ENCODE results near the gene FOXD4L1. TPM values are rescaled to one million over a fixed set of nuclear protein-coding genes. Genes with fewer than 3 reads are reported as not detected.
"Not testable (repeated sequence)": the region's sequence is repeated elsewhere in the genome, so short reads cannot be mapped to it uniquely, and the experiment has no call there.

The FOXD4L1 gene
- total RNA-seq, 1 donor from 2014 or later = not detected

- not testable (repeated sequence) for H3K9ac ChIP-seq (ENCODE audit: low read depth in 1 of 3, low read length in 3 of 3); H3K4me3 ChIP-seq (ENCODE audit: low read length in 3 of 3); H3K27ac ChIP-seq (ENCODE audit: low read depth, low read length); H3K27me3 ChIP-seq (ENCODE audit: control insufficient read depth in 3 of 3, insufficient read depth in 3 of 3, low read length in 3 of 3); H3K36me3 ChIP-seq (ENCODE audit: control insufficient read depth in 3 of 3, insufficient read depth in 3 of 3, low read length in 3 of 3); H3K4me1 ChIP-seq (ENCODE audit: control insufficient read depth in 3 of 3, insufficient read depth in 3 of 3, low read length in 3 of 3); H3K9me3 ChIP-seq (ENCODE audit: control insufficient read depth in 3 of 3, low read length in 3 of 3)
Observed at GRCh38 chr2:113521492-113521891, 23.0 kb downstream of the FOXD4L1 start.

- H3K4me3 ChIP-seq (ENCODE audit: low read length in 3 of 3); H3K27me3 ChIP-seq (ENCODE audit: control insufficient read depth in 3 of 3, insufficient read depth in 3 of 3, low read length in 3 of 3); H3K27ac ChIP-seq (ENCODE audit: low read depth, low read length); H3K9ac ChIP-seq (ENCODE audit: low read depth in 1 of 3, low read length in 3 of 3); H3K4me1 ChIP-seq (ENCODE audit: control insufficient read depth in 3 of 3, insufficient read depth in 3 of 3, low read length in 3 of 3); H3K36me3 ChIP-seq (ENCODE audit: control insufficient read depth in 3 of 3, insufficient read depth in 3 of 3, low read length in 3 of 3); H3K9me3 ChIP-seq (ENCODE audit: control insufficient read depth in 3 of 3, low read length in 3 of 3): not testable (repeated sequence)
Observed at GRCh38 chr2:113524986-113525385, 26.5 kb downstream of the FOXD4L1 start.

- not testable (repeated sequence) for H3K27me3 ChIP-seq (ENCODE audit: control insufficient read depth in 3 of 3, insufficient read depth in 3 of 3, low read length in 3 of 3); H3K4me3 ChIP-seq (ENCODE audit: low read length in 3 of 3); H3K36me3 ChIP-seq (ENCODE audit: control insufficient read depth in 3 of 3, insufficient read depth in 3 of 3, low read length in 3 of 3); H3K9ac ChIP-seq (ENCODE audit: low read depth in 1 of 3, low read length in 3 of 3); H3K27ac ChIP-seq (ENCODE audit: low read depth, low read length); H3K9me3 ChIP-seq (ENCODE audit: control insufficient read depth in 3 of 3, low read length in 3 of 3); H3K4me1 ChIP-seq (ENCODE audit: control insufficient read depth in 3 of 3, insufficient read depth in 3 of 3, low read length in 3 of 3)
Observed at GRCh38 chr2:113527350-113528045, 29.0 kb downstream of the FOXD4L1 start.

- not testable (repeated sequence) for H3K4me1 ChIP-seq (ENCODE audit: control insufficient read depth in 3 of 3, insufficient read depth in 3 of 3, low read length in 3 of 3); H3K4me3 ChIP-seq (ENCODE audit: low read length in 3 of 3); H3K9me3 ChIP-seq (ENCODE audit: control insufficient read depth in 3 of 3, low read length in 3 of 3); H3K9ac ChIP-seq (ENCODE audit: low read depth in 1 of 3, low read length in 3 of 3); H3K36me3 ChIP-seq (ENCODE audit: control insufficient read depth in 3 of 3, insufficient read depth in 3 of 3, low read length in 3 of 3); H3K27ac ChIP-seq (ENCODE audit: low read depth, low read length); H3K27me3 ChIP-seq (ENCODE audit: control insufficient read depth in 3 of 3, insufficient read depth in 3 of 3, low read length in 3 of 3)
Observed at GRCh38 chr2:113528126-113528525, 29.7 kb downstream of the FOXD4L1 start.

- H3K9ac ChIP-seq (ENCODE audit: low read depth in 1 of 3, low read length in 3 of 3); H3K4me1 ChIP-seq (ENCODE audit: control insufficient read depth in 3 of 3, insufficient read depth in 3 of 3, low read length in 3 of 3); H3K4me3 ChIP-seq (ENCODE audit: low read length in 3 of 3); H3K9me3 ChIP-seq (ENCODE audit: control insufficient read depth in 3 of 3, low read length in 3 of 3); H3K36me3 ChIP-seq (ENCODE audit: control insufficient read depth in 3 of 3, insufficient read depth in 3 of 3, low read length in 3 of 3); H3K27me3 ChIP-seq (ENCODE audit: control insufficient read depth in 3 of 3, insufficient read depth in 3 of 3, low read length in 3 of 3); H3K27ac ChIP-seq (ENCODE audit: low read depth, low read length): not testable (repeated sequence)
Observed at GRCh38 chr2:113528904-113529303, 30.4 kb downstream of the FOXD4L1 start.

- not testable (repeated sequence) for H3K27me3 ChIP-seq (ENCODE audit: control insufficient read depth in 3 of 3, insufficient read depth in 3 of 3, low read length in 3 of 3); H3K9me3 ChIP-seq (ENCODE audit: control insufficient read depth in 3 of 3, low read length in 3 of 3); H3K4me3 ChIP-seq (ENCODE audit: low read length in 3 of 3)
Observed at GRCh38 chr2:113532991-113533390, 34.5 kb downstream of the FOXD4L1 start.

GRCh38 chr2:113536573-113536972 is 38.1 kb downstream of the FOXD4L1 start:
- H3K4me1 ChIP-seq (ENCODE audit: control insufficient read depth in 3 of 3, insufficient read depth in 3 of 3, low read length in 3 of 3); H3K4me3 ChIP-seq (ENCODE audit: low read length in 3 of 3); H3K27me3 ChIP-seq (ENCODE audit: control insufficient read depth in 3 of 3, insufficient read depth in 3 of 3, low read length in 3 of 3); H3K36me3 ChIP-seq (ENCODE audit: control insufficient read depth in 3 of 3, insufficient read depth in 3 of 3, low read length in 3 of 3); H3K27ac ChIP-seq (ENCODE audit: low read depth, low read length); H3K9me3 ChIP-seq (ENCODE audit: control insufficient read depth in 3 of 3, low read length in 3 of 3); H3K9ac ChIP-seq (ENCODE audit: low read depth in 1 of 3, low read length in 3 of 3): not testable (repeated sequence)

More at GRCh38 chr2:113532991-113533390, 34.5 kb downstream of the FOXD4L1 start:
- H3K4me1 ChIP-seq (ENCODE audit: control insufficient read depth in 3 of 3, insufficient read depth in 3 of 3, low read length in 3 of 3); H3K9ac ChIP-seq (ENCODE audit: low read depth in 1 of 3, low read length in 3 of 3); H3K36me3 ChIP-seq (ENCODE audit: control insufficient read depth in 3 of 3, insufficient read depth in 3 of 3, low read length in 3 of 3); H3K27ac ChIP-seq (ENCODE audit: low read depth, low read length): not testable (repeated sequence)

GRCh38 chr2:113540834-113541203 is 42.4 kb downstream of the FOXD4L1 start:
- not testable (repeated sequence) for H3K9me3 ChIP-seq (ENCODE audit: control insufficient read depth in 3 of 3, low read length in 3 of 3); H3K27me3 ChIP-seq (ENCODE audit: control insufficient read depth in 3 of 3, insufficient read depth in 3 of 3, low read length in 3 of 3); H3K4me1 ChIP-seq (ENCODE audit: control insufficient read depth in 3 of 3, insufficient read depth in 3 of 3, low read length in 3 of 3); H3K27ac ChIP-seq (ENCODE audit: low read depth, low read length); H3K9ac ChIP-seq (ENCODE audit: low read depth in 1 of 3, low read length in 3 of 3); H3K4me3 ChIP-seq (ENCODE audit: low read length in 3 of 3); H3K36me3 ChIP-seq (ENCODE audit: control insufficient read depth in 3 of 3, insufficient read depth in 3 of 3, low read length in 3 of 3)

- H3K36me3 ChIP-seq (ENCODE audit: control insufficient read depth in 3 of 3, insufficient read depth in 3 of 3, low read length in 3 of 3); H3K9me3 ChIP-seq (ENCODE audit: control insufficient read depth in 3 of 3, low read length in 3 of 3); H3K4me1 ChIP-seq (ENCODE audit: control insufficient read depth in 3 of 3, insufficient read depth in 3 of 3, low read length in 3 of 3); H3K27me3 ChIP-seq (ENCODE audit: control insufficient read depth in 3 of 3, insufficient read depth in 3 of 3, low read length in 3 of 3): not testable (repeated sequence)
- Histone ChIP-seq H3K4me3 (ENCODE audit: low read length in 3 of 3) (peak overlapping the region; percentile 60 to 65 (median 62)), H3K27ac (ENCODE audit: low read depth, low read length) (peak overlapping the region; percentile 30), H3K9ac (ENCODE audit: low read depth in 1 of 3, low read length in 3 of 3) (peak overlapping the region; percentile 33 to 72 (median 71))
Observed at GRCh38 chr2:113541204-113541975, 42.9 kb downstream of the FOXD4L1 start.

- H3K36me3 ChIP-seq (ENCODE audit: control insufficient read depth in 3 of 3, insufficient read depth in 3 of 3, low read length in 3 of 3); H3K9me3 ChIP-seq (ENCODE audit: control insufficient read depth in 3 of 3, low read length in 3 of 3); H3K4me1 ChIP-seq (ENCODE audit: control insufficient read depth in 3 of 3, insufficient read depth in 3 of 3, low read length in 3 of 3); H3K27me3 ChIP-seq (ENCODE audit: control insufficient read depth in 3 of 3, insufficient read depth in 3 of 3, low read length in 3 of 3); H3K27ac ChIP-seq (ENCODE audit: low read depth, low read length): not testable (repeated sequence)
- peak overlapping the region in 2 of 3 donors; percentile 41 to 62 for H3K4me3 ChIP-seq (ENCODE audit: low read length in 3 of 3)
- H3K9ac ChIP-seq (ENCODE audit: low read depth in 1 of 3, low read length in 3 of 3) = peak overlapping the region in 1 of 3 donors; percentile 72
Observed at GRCh38 chr2:113541976-113542485, 43.6 kb downstream of the FOXD4L1 start.

Data from skeletal muscle tissue (tissue), 4 donors.